ENCODE data around the gene CDYL2.
"Not testable (repeated sequence)": the region's sequence is repeated elsewhere in the genome, so short reads cannot be mapped to it uniquely, and the experiment has no call there.

Gene CDYL2, protein sequence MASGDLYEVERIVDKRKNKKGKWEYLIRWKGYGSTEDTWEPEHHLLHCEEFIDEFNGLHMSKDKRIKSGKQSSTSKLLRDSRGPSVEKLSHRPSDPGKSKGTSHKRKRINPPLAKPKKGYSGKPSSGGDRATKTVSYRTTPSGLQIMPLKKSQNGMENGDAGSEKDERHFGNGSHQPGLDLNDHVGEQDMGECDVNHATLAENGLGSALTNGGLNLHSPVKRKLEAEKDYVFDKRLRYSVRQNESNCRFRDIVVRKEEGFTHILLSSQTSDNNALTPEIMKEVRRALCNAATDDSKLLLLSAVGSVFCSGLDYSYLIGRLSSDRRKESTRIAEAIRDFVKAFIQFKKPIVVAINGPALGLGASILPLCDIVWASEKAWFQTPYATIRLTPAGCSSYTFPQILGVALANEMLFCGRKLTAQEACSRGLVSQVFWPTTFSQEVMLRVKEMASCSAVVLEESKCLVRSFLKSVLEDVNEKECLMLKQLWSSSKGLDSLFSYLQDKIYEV

DNA sequence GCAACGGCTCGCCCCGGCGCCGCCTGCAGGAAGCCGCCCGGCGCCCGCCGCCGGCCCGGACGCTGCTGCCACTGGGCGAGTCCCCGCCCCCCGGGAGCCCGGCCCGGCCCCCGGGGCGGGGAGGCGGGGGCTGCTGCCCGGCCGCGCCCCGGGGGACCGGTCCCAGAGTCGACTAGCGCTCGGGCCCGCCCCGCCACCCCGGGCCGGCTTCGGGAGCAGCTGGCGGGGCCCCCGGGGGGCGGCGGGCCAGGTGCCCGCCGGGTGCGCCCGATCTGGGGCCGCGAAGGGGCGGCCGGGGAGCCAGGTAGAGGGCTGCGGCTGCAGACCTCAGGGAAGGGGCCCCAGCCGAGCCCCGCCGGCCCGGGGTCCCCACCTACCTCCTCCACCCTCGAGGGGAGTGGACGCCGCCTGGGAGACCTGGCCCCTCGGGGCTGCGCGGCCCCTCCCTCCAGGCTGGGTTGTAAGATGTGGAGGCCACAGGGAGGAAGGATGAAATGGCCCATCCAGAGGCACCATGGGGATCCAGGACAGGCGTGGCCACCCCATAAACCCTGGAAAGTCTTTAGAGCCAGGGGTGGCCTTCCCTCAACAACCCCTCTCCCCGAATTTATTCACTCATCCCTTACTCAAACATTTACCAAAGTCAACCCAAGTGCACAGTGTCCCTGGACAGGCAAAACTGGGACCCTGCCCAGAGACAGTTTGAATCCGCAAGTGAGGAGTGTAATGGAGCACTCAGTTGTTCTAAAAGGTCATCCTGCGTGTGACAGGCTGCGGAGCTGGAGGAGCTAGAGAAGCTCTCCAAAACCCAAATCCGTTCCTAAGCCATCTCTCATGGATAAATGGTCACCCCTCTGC, at the start of gene CDYL2:
Gene CDYL2 (minus strand): TSS at position 73 of the 858 bp plus-strand sequence. CDS start 425 bp downstream, outside the sequence.
- DNase-seq: peak; percentile 8

DNA sequence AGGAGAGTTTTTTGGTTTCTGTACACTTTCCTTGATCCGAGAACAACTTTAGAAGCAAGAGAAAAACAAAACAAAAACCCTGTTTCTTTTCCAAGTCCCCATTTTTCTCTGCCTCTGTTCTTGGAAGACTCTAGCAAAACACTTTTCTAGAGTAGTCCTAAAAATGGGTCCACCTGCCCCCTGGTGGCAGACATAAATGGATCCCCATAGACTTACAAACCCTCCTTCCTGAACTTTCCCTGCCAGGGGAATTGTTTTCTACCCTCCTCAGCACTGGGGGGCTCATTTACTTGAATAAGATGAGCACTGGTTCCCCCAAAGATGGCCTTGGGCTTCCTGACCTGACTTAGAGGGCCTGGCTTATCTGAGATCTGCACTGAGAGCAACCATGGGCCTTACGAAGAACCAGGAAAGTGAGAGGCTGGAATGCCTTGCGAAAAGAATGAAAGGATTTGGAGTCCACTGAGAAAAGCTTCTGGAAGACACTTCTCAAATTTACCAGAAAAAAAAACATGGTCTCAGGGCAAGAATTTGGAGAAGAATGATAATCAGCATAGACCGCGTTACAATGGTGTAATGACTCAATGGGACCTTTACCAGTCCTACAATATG, 48.0 kb upstream of the CDYL2 start:
- DNase-seq: no peak

DNA sequence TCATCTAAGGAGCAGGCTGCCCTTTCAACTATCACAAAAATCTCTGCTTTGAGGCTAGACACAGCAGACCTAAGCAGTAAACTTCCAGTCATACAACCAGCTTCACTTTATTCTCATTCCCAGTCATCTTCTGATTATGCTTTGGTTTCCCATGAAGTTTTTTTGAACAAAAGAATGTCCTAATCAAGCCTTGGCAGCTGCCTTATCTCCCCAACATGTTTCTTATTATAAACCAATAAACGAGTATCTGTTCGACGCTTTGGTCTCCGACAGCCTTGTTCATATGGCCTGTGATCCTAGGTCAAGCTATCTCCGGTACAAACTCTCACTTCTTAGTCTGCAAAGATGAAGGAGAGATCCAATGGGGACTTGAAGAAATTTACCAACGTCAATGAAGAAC, 47.4 kb upstream of the CDYL2 start:
- no peak for DNase-seq

DNA sequence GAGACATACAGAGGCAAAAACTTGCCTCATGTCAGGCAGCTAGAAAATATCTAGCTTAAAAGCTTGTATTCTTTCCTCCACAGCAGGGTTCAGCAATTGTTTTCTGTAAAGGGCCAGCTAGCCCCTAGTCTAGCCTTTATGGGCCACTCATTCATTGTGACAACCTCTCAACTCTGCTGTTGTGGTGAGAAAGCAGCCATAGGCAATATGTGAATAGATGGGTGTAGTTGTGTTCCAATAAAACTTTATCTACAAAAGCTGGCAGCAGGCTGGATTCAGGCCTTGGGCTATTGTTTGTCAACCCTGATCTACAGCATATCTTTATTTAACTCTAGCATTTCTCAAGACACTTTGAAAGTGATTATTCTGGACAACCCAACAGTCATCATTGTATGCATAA, 46.4 kb upstream of the CDYL2 start:
- DNase-seq: no peak

DNA sequence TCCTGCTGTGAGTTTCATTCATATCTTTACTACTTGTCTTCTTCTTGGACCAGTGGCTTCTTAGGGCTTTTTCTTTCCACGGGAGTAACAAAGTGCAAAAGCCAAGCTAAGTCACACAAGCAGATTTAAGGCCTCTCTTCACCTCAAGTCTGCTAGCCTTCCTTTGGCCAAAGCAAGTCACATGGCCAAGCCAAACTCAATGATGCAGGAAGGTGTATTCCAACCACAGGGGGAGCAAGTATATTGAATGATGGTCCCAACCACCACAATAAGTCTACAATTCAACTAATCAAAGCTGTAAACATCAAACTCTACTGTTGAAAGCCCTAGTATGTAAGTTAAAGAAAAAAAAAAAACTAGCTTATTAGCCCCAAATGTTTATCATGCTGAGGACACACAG, 44.5 kb upstream of the CDYL2 start:
- no peak for DNase-seq

DNA sequence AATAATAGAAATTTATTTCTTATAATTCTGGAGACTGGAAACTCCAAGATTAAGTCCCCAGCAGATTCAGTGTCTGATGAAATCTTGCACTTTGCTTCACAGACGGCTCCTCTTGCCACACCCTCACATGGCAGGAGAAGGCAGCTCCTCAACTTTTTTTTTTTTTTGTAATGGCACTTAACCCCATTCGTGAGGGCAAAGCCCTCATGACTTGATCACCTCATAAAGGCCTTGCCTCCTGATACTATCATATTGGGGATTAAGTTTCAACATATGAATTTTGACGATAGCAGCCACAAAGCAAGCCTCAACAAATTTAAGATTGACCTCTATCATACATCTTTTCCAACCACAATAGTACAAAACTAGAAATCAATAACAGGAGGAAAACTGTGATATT, 42.3 kb upstream of the CDYL2 start:
- DNase-seq: no peak

DNA sequence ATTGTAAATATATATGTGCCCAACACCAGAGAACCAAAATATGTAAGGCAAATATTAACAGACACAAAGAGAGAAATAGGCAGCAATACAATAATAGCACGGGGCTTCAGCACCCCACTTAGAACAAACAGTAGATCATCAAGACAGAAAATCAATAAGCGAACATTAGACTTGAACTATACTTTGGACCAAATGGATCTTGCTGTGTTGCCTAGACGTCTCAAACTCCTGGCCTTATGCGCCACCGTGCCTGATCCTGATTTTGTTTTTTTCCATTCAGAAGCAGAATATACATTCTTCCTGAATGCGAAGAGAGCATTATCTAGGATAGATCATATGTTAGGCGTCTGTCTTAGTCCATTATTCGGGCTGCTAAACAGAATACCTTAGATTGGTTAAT, 41.9 kb upstream of the CDYL2 start:
- no peak for DNase-seq

DNA sequence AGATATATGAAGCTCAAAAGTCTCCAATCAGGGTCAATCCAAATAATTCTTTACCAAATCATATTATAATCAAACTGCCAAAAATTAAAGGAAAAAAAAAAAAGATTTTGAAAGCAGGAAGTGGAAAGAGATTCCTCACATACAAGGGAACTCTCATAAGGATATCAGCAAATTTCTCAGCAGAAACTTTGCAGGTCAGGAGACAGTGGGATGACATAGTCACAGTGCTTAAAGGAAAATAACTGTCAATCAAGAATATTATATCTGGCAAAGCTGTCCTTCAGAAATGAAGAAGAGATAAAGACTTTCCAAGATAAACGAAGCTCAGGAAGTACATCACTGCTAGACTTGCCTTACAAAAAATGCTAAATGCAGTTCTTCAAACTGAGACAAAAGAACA, 40.0 kb upstream of the CDYL2 start:
- DNase-seq: no peak

DNA sequence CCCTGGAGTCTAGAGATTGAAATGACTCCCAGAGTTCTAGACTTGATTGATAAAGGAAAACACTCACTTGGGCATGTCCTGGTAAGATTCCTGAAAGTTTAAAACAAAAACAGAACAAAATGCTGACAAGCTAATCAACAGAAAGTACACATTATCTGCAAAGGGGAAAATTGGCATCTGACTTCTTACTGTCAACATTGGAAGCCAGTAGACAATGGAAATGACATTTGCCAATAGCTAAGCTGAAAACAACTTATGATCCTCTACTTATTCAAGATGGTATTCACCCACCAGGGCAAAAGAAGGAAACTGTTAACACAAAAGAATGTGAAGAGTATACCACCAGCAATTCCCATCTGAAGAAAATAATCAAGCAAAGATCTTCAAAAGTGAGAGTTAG, 36.8 kb upstream of the CDYL2 start:
- no peak for DNase-seq

DNA sequence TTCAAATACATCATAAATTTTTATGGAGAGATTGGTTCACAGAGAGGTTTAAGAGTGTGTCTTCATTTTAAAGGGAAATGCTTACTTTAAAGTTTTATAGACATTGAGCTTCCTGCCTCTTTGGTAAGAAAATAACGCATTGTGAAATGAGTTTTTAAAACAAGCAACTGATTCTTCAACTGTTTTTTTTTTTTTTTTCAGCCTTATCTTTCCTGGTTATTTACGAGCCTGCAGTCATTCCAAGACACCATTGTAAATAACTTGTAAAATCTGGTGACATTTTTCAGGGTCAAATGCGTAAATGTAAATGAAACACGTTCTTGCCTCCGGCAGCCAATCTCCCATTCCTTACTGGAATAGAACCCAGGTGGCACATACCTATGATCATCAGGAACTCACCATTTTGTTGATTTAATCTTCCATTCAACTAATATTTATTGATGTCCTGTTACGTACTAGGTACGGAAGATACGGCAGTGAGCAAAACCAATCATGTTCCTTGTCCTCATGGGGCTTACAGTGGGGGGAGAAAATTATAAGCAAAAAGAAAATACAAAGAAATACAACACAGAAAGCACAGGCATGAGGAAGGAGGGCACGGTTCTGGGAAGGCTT, 33.2 kb upstream of the CDYL2 start:
- DNase-seq: no peak

DNA sequence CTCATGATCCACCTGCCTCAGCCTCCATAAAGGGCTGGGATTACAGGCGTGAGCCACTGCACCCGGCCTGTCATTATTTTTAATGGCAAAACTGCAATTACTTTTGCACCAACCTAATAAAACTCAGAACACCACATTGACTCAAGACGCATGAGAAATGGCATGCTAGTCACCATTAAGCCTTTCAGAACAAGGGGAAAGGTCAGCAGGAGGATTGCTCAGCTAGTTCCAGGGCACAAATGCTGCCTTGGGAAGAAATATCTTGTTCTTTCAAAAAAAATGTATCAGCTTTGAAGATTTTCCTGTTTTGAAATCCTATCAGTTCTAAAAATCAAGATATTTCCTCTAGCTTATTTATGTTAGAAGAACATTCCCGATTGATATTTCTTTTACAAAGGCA, 32.4 kb upstream of the CDYL2 start:
- no peak for DNase-seq

DNA sequence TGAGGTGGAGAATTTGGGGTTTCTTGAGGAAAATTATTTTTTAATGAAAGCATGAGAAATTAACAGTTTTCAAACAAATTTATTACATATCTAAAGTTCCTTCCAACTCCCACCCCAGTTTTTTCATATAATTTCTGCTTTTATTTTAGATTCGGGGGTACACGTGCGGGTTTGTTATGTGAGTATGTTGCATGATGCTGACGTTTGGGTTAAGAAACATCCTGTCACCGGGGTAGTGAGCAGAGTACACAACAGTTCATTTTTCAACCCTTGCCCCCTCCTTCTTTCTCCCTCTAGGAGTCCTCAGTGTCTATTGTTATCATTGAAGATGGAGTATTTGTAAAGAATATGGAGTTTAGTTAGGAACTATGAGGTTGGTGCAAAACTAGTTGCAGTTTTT, 31.8 kb upstream of the CDYL2 start:
- DNase-seq: no peak

DNA sequence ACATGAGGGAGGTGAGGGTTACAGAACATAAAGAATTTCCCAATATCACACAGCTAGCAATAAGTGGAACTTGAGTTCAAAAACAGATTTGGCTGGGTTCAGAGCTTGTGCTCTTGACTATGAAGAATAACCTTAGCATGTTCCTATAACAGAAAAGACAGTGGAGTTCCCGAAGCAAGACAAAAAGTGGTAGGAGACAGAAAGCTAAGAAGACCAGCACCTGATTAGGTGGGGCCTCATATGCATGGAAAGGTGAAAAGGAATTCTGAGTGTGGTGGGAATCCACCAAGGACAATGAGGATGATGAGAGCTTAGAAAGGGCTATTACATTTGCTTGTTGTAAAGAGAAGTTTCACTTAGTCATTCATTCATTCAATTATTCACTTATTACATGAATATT, 26.6 kb upstream of the CDYL2 start:
- DNase-seq: no peak

DNA sequence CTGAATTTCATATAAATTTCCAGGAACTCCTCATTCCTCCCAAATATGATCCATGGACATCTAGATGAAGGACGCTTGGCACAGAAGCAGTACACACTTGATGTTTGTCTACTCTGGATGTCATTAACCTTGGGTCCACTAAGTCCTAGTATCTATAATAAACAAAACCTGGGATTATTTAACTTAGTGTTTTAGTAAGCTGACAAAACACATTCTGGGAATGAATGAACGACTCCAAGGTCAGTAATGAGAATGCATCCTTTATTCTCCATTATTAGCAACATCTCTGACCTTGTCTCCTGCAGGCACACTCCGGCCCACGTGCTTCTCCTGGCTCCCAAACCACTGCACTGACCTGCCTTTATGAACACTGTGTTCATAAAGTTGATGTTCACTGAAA, 24.1 kb upstream of the CDYL2 start:
- no peak for DNase-seq

DNA sequence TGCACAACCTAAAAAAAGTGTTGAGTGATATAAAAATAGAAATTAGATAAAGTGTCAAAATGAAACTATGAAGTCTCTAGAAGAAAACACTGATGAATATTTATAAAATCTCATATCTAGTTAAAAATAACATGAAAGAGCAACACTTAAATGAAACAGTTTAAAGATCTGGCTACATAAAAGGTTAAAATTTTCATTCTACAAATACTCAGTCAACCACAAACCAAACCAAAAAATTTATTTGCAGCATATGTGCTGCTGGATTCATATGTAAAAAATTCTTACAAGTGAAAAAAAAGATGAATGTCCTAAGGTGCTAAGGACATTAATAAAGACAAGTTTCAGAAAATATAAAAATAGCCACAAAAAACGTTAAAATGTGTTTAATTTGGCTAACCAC, 22.6 kb upstream of the CDYL2 start:
- no peak for DNase-seq

DNA sequence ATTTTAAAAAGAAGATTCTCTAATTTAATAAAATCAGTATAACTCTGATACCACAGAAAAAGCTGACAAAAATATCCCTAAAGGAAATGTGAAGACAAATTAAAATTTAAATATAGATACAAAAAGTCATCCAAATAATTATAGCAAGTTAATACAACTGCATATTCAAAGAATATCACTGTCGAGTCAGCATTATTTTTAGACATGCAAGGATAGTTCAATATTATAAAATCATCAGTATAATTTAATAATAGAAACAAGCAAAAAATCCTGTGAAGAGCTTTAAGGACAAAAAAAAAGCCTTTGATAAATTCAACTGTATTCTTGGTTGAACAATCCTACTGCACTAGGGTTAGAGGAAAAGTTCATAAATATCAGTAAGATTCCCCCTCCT, 21.0 kb upstream of the CDYL2 start:
- no peak for DNase-seq

DNA sequence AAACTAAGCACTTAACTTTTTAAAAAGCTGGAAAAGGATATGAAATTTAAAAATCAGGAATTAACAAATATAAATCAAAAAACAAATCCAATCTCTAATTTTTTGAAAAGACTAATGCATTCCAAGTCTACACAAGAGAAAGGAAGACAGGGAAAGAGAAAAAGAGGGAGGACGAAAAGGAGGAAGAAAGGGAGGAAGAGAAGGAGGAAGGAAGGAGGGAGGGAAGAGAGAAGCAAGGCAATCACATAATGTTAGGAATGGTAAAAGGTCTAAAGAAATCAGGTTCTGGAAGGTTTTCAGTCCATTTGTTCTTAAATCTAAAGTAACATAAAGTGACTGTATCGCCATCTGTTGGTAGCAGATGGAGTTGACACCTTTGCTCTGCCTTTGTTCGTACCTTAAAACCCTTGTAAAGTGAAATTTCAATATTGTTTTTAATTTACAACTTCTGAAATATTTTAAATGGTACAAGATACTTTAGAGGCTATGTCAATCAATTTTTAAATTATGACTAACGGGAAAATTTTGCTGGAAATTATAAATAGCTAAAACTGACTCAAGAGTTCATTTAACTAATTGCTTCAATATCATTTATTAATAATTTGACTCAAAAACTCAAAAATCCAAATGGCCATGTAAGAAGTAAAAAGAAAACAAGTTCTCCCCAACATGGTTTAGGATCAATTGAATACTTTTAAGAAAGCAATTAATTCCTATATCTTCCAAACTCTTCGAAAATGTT, 20.4 kb upstream of the CDYL2 start:
- DNase-seq: no peak

DNA sequence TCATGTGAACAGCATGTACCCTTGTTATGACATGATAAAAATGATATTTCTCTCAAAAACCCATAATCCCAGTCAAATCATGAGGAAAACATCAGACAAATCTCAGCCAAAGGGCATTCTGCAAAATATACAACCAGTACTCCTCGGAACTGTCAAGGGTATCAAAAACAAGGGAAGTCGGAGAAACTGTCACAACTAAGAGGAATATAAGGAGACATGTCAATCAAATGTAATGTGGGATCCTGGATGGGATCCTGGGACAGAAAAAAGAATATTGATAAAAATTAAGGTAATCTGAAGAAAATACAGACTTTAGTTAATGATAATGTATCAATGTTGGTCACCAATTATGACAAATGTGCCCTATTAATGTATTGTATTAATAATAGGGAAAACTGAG, 15.6 kb upstream of the CDYL2 start:
- no peak for DNase-seq

DNA sequence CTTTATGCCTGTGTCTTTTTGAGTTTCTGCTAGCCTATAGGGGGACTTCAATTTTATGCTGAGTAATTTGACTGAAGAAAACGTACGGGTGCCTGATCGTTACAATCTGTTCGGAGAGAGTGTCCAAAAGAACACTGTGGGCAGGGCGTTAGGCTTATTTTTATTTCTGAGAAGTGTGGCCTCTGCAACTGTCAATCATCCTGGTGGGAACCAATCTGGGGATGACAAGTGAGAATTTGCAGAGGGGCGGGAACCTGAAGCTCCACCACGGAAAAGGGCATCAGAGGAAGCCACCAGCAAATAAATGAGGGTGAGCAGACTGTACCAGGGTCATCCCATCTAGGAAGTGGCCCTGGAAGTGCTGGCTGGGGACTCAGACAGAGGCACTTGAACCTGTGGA, 12.0 kb upstream of the CDYL2 start:
- DNase-seq: no peak

DNA sequence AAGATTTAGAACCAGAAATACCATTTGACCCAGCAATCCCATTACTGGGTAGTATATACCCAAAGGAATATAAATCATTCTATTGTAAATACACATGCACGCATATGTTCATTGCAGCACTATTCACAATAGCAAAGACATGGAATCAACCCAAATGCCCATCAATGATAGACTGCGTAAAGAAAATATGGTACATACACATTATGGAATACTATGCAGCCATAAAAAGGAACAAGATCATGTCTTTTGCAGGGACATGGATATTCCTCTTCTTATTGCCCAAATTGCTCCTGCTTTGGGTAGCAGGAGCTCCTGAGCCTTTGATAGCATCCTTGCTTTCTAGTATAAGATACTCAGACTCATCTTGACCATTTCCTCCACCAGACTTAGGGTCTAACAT, 10.9 kb upstream of the CDYL2 start:
- DNase-seq: not testable (repeated sequence)

DNA sequence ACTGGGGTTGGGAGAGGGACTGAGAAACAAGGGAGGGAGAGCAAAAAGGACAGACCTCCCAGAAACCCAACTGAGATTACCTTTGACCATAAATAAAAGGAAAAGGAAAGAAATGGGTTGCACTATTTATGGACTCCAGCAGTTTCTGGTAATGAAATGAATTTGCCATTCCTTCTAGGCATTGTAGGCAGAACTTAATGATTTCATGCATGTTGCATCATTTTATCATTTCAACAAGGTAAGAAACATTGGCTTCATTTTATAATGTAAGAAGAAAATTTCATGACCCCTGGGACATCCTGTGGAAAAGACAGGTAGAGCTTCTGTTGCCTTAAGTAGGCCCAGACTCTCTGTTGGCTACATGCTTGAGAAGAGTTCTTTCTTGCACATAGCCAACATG, 8.2 kb upstream of the CDYL2 start:
- DNase-seq: no peak

DNA sequence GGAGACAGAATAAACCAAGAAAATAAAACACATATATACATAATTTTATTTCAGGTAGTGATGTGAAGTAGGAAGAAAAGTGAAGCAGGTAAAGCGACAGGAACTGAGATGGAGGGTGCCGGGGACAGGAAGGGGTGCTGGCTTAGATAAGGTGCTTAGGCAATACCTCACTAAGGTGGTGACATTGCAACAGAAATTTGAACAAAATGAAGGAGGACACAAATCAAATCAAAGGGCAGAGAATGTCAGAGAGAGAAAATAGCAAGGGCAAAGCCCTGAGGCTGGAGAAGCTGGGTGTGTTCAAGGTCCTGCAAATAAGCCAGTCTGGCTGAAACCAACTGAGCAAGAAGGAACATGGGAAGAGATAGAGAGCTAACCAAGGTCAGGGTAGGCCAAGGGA, 5.0 kb upstream of the CDYL2 start:
- DNase-seq: no peak
